IMR-90 (cell line): Measurements from ENCODE around the gene ISG20L2. TPM values are rescaled to one million over a fixed set of nuclear protein-coding genes. Genes with fewer than 3 reads are reported as not detected.

Experiments
- ATAC-seq: fragments of 200-7000 bp; cut with Tn5 transposase; 2 replicates; pipeline ENCODE4 v1.9.1; 2020; ENCODE audit warnings: low read depth, mild to moderate bottlenecking, moderate library complexity
- BruUV-seq: library from RNA; stranded (reverse); fragments of 400-500 nt; replicated peaks from 2 replicates; lab custom pipeline; 2021; lab: Mats Ljungman, UMichigan
- CTCF ChIA-PET: fragments of 300-600 bp; formaldehyde crosslinking; extraction: SDS; loops from one replicate; lab custom pipeline; 2021; ENCODE audit warnings: antibody characterized with exemption; lab: Yijun Ruan, JAX
- POLR2A ChIA-PET: fragments of 300-600 bp; sonication (Branson Sonifier 250); formaldehyde crosslinking; loops from one replicate; lab custom pipeline; 2022; ENCODE audit warnings: antibody characterized with exemption; ENCODE audit not compliant: unreplicated experiment; lab: Charles Lee
- DNase-seq: peaks from one replicate; pipeline ENCODE4 v3.0.0; 2013
- H2AFZ ChIP-seq: replicated peaks from 2 replicates; pipeline ENCODE3; 2013; ENCODE audit warnings: low read length, mild to moderate bottlenecking; ENCODE audit not compliant: poor library complexity
- H2AK5ac ChIP-seq: 2 replicates; pipeline ENCODE4 v1.6.1; 2013; ENCODE audit warnings: low read depth, low read length, inconsistent platforms
- H2AK9ac ChIP-seq: replicated peaks from 2 replicates; pipeline ENCODE3; 2013; ENCODE audit warnings: mild to moderate bottlenecking, low read depth, low read length, moderate library complexity; ENCODE audit not compliant: poor library complexity
- H2BK120ac ChIP-seq: 2 replicates; pipeline ENCODE4 v1.6.1; 2013; ENCODE audit warnings: low read depth, low read length, inconsistent platforms
- H2BK15ac ChIP-seq: 3 replicates; pipeline ENCODE4 v1.6.1; 2013; ENCODE audit warnings: low read depth, low read length, inconsistent platforms
- H2BK20ac ChIP-seq: 2 replicates; pipeline ENCODE4 v1.6.1; 2013; ENCODE audit warnings: low read depth, mild to moderate bottlenecking, inconsistent platforms, low read length, moderate library complexity
- H2BK5ac ChIP-seq: 2 replicates; pipeline ENCODE4 v1.6.1; 2013; ENCODE audit warnings: mild to moderate bottlenecking, low read depth, low read length, inconsistent platforms; ENCODE audit not compliant: poor library complexity, severe bottlenecking
- H3K14ac ChIP-seq: replicated peaks from 2 replicates; pipeline ENCODE4 v1.6.1; 2013; ENCODE audit warnings: low read depth, low read length, inconsistent platforms
- H3K18ac ChIP-seq: 2 replicates; pipeline ENCODE4 v1.6.1; 2013; ENCODE audit warnings: low read depth, low read length, control low read depth
- H3K23ac ChIP-seq: 2 replicates; pipeline ENCODE4 v1.6.1; 2013; ENCODE audit warnings: low read depth, low read length, inconsistent platforms
- H3K27ac ChIP-seq: 2 replicates; pipeline ENCODE4 v1.5.1; 2013; ENCODE audit warnings: mild to moderate bottlenecking, control low read depth, low read length; ENCODE audit not compliant: insufficient read depth
- H3K27me3 ChIP-seq: 2 replicates; pipeline ENCODE4 v1.6.1; 2013; ENCODE audit warnings: low read length; ENCODE audit not compliant: control insufficient read depth, insufficient read depth
- H3K36me3 ChIP-seq: 2 replicates; pipeline ENCODE4 v1.6.1; 2013; ENCODE audit warnings: low read length, mixed read lengths; ENCODE audit not compliant: control insufficient read depth, insufficient read depth
- H3K4ac ChIP-seq: 2 replicates; pipeline ENCODE4 v1.6.1; 2013; ENCODE audit warnings: low read depth, low read length, inconsistent platforms
- H3K4me1 ChIP-seq: 2 replicates; pipeline ENCODE4 v1.6.1; 2013; ENCODE audit warnings: low read length, mixed read lengths; ENCODE audit not compliant: control insufficient read depth, insufficient read depth
- H3K4me2 ChIP-seq: 2 replicates; pipeline ENCODE4 v1.6.1; 2013; ENCODE audit warnings: low read depth, mild to moderate bottlenecking, control low read depth, low read length, moderate library complexity
- H3K4me3 ChIP-seq: 2 replicates; pipeline ENCODE4 v1.5.1; 2013; ENCODE audit warnings: low read depth, mild to moderate bottlenecking, control low read depth, low read length, moderate library complexity; ENCODE audit not compliant: insufficient read depth
- H3K56ac ChIP-seq: 2 replicates; pipeline ENCODE4 v1.6.1; 2013; ENCODE audit warnings: low read length, inconsistent platforms; ENCODE audit not compliant: insufficient read depth; ENCODE audit errors: extremely low read depth
- H3K79me1 ChIP-seq, 2 experiments: 2 replicates each; pipeline ENCODE4 v1.6.1; 2013; ENCODE audit warnings: low read length in 2 of 2, inconsistent platforms in 1 of 2, low read depth in 1 of 2
- H3K9ac ChIP-seq: 2 replicates; pipeline ENCODE4 v1.6.1; 2013; ENCODE audit warnings: low read depth, low read length, control low read depth
- H3K9me1 ChIP-seq: 2 replicates; pipeline ENCODE4 v1.6.1; 2013; ENCODE audit warnings: low read length, inconsistent platforms; ENCODE audit not compliant: insufficient read depth
- H3K9me3 ChIP-seq: 2 replicates; pipeline ENCODE4 v1.6.1; 2013; ENCODE audit warnings: low read length; ENCODE audit not compliant: control insufficient read depth, insufficient read depth
- H4K20me1 ChIP-seq: 2 replicates; pipeline ENCODE4 v1.6.1; 2013; ENCODE audit warnings: low read length, inconsistent platforms; ENCODE audit not compliant: insufficient read depth
- H4K5ac ChIP-seq: 2 replicates; pipeline ENCODE4 v1.6.1; 2013; ENCODE audit warnings: mild to moderate bottlenecking, low read depth, low read length, control low read depth
- H4K8ac ChIP-seq, 2 experiments: 2 replicates each; pipeline ENCODE4 v1.6.1; 2013; ENCODE audit warnings: low read depth in 2 of 2, low read length in 2 of 2, control low read depth in 1 of 2, inconsistent platforms in 1 of 2
- H4K91ac ChIP-seq: 2 replicates; pipeline ENCODE4 v1.6.1; 2013; ENCODE audit warnings: low read depth, low read length, inconsistent platforms; ENCODE audit not compliant: insufficient read depth
- CHD1 ChIP-seq: IDR thresholded peaks from 2 replicates; pipeline ENCODE4 v1.6.1; 2012; ENCODE audit warnings: low read depth, low read length, improper control_type of control experiment
- CTCF ChIP-seq: conservative IDR thresholded peaks from 2 replicates; pipeline ENCODE4 v1.5.1; 2012; ENCODE audit warnings: mild to moderate bottlenecking, low read depth, low read length, improper control_type of control experiment
- MAZ ChIP-seq: IDR thresholded peaks from 2 replicates; pipeline ENCODE4 v1.6.1; 2012; ENCODE audit warnings: low read depth, mild to moderate bottlenecking, low read length, improper control_type of control experiment, moderate library complexity, borderline replicate concordance
- SMC3 ChIP-seq: fragments of 150-350 bp; IDR thresholded peaks from 2 replicates; pipeline ENCODE4 v1.6.1; 2016; ENCODE audit warnings: low read depth, mild to moderate bottlenecking, antibody characterized with exemption, low read length, moderate library complexity
- USF2 ChIP-seq: fragments of 150-350 bp; IDR thresholded peaks from 2 replicates; pipeline ENCODE4 v1.6.1; 2017; ENCODE audit warnings: mild to moderate bottlenecking, antibody characterized with exemption, low read length, low read depth
- WGBS, 2 experiments: methylation state at CpG; one replicate each; pipeline versions ENCODE4 v1.1.5 to v1.1.7; 2013; ENCODE audit warnings: missing lambda C conversion rate in 2 of 2; ENCODE audit not compliant: insufficient read length in 1 of 2; ENCODE audit errors: extremely low coverage in 2 of 2; 5-methylcytosine and 5-hydroxymethylcytosine counted together
- dilution Hi-C: fragments of 300-500 bp; cut with HindIII; formaldehyde crosslinking; loops from one replicate; pipeline ENCODE4 v1.14.3; 2018; ENCODE audit warnings: low sequenced_read_pairs; ENCODE audit not compliant: unreplicated experiment
- in situ Hi-C: fragments of 300-500 bp; cut with MboI; formaldehyde crosslinking; loops from 3 replicates; pipeline ENCODE4 v1.14.3; 2019; ENCODE audit warnings: low sequenced_read_pairs, inconsistent platforms, mixed read lengths
- intact Hi-C: fragments of 100-400 bp; cut with micrococcal nuclease; formaldehyde crosslinking; loops from 2 replicates; pipeline ENCODE4 v1.10.0; 2022
- polyA plus RNA-seq, 3 experiments: library from polyadenylated mRNA; depleted of rRNA; stranded (reverse); fragments of >200 nt; gene quantifications; 2 replicates each; pipeline ENCODE4 v1.2.3, GENCODE V29; 2012; ENCODE audit warnings: low replicate concordance in 1 of 3
- total RNA-seq: library from RNA; depleted of rRNA; stranded (reverse); fragments of >200 nt; gene quantifications from 2 replicates; pipeline ENCODE4 v1.2.3, GENCODE V29; 2012

ISG20L2 gene
- total and polyA plus RNA-seq, 2 of the 4 experiments (the other 2 are of a cell fraction): 17.0 to 27.3 TPM

- dilution Hi-C loops: no loop called here
- H3K36me3 ChIP-seq: no peaks in the 10 kb centered on the region
- H2BK20ac ChIP-seq: no peak overlapping the region
- H3K9me3 ChIP-seq: no peaks in the 10 kb centered on the region
- no peak overlapping the region for H4K91ac ChIP-seq
- H2AK9ac ChIP-seq: peak overlapping the region; percentile 49
- no peak overlapping the region for H3K9ac ChIP-seq
- H3K79me1 ChIP-seq: no peaks in the 10 kb centered on the region
- TF ChIP-seq CHD1: no peak
- no peak for TF ChIP-seq USF2
- TF ChIP-seq CTCF: no peak
- TF ChIP-seq MAZ: no peak
- TF ChIP-seq SMC3: no peak
- ChIA-PET POLR2A (no interaction called here), CTCF (interaction anchor here (6.9 kb wide), 1 partner anchor 13 kb away, joined by 54 read pairs; no protein-coding TSS in a partner anchor)
- 0 out of 2 replicates have a peak overlapping the region, but pooled peaks have one; percentile 5 for H2AK5ac ChIP-seq
- no peaks in the 10 kb centered on the region for H3K9me1 ChIP-seq
- no peak overlapping the region for H2BK120ac ChIP-seq
- 54% methylated on average over 3 of the region's 4 CpGs; no CpG with 5 or more reads in 1 of the 2 experiments for WGBS, 2 experiments
- H3K27me3 ChIP-seq: peaks cover 5% of the 10 kb centered on the region
- H4K8ac ChIP-seq: no peak overlapping the region
- H3K56ac ChIP-seq: no peak overlapping the region
- no peak overlapping the region for H2BK5ac ChIP-seq
- H3K4me1 ChIP-seq: peaks cover 36% of the 10 kb centered on the region
- no peak overlapping the region for H3K4ac ChIP-seq
- H2AFZ ChIP-seq: no peak overlapping the region
- intact Hi-C loops: no loop called here
- no peak overlapping the region for H3K18ac ChIP-seq
- no peak for ATAC-seq
- H2BK15ac ChIP-seq: no peak overlapping the region
- no peak overlapping the region for H3K23ac ChIP-seq
- no peak overlapping the region for H3K27ac ChIP-seq
- no peak overlapping the region for H3K14ac ChIP-seq
- H3K4me3 ChIP-seq: no peak overlapping the region
- no peaks in the 10 kb centered on the region for H4K20me1 ChIP-seq
- no peak for DNase-seq
- no peak overlapping the region for H3K4me2 ChIP-seq
- no peak overlapping the region for H4K5ac ChIP-seq
- no TSS peak for BruUV-seq
- in situ Hi-C loops: no loop called here
Measured at GRCh38 chr1:156703741-156704140, 24.8 kb downstream of the ISG20L2 start.
